IMR-90 (cell line): Measurements from ENCODE around the gene ZMIZ1. TPM values are rescaled to one million over a fixed set of nuclear protein-coding genes. Genes with fewer than 3 reads are reported as not detected.

Experiments
- ATAC-seq: fragments of 200-7000 bp; cut with Tn5 transposase; 2 replicates; pipeline ENCODE4 v1.9.1; 2020; ENCODE audit warnings: low read depth, mild to moderate bottlenecking, moderate library complexity
- BruUV-seq: library from RNA; stranded (reverse); fragments of 400-500 nt; replicated peaks from 2 replicates; lab custom pipeline; 2021; lab: Mats Ljungman, UMichigan
- CTCF ChIA-PET: fragments of 300-600 bp; formaldehyde crosslinking; extraction: SDS; loops from one replicate; lab custom pipeline; 2021; ENCODE audit warnings: antibody characterized with exemption; lab: Yijun Ruan, JAX
- POLR2A ChIA-PET: fragments of 300-600 bp; sonication (Branson Sonifier 250); formaldehyde crosslinking; loops from one replicate; lab custom pipeline; 2022; ENCODE audit warnings: antibody characterized with exemption; ENCODE audit not compliant: unreplicated experiment; lab: Charles Lee
- DNase-seq: peaks from one replicate; pipeline ENCODE4 v3.0.0; 2013
- H2AFZ ChIP-seq: replicated peaks from 2 replicates; pipeline ENCODE3; 2013; ENCODE audit warnings: low read length, mild to moderate bottlenecking; ENCODE audit not compliant: poor library complexity
- H2AK5ac ChIP-seq: 2 replicates; pipeline ENCODE4 v1.6.1; 2013; ENCODE audit warnings: low read depth, low read length, inconsistent platforms
- H2AK9ac ChIP-seq: replicated peaks from 2 replicates; pipeline ENCODE3; 2013; ENCODE audit warnings: mild to moderate bottlenecking, low read depth, low read length, moderate library complexity; ENCODE audit not compliant: poor library complexity
- H2BK120ac ChIP-seq: 2 replicates; pipeline ENCODE4 v1.6.1; 2013; ENCODE audit warnings: low read depth, low read length, inconsistent platforms
- H2BK15ac ChIP-seq: 3 replicates; pipeline ENCODE4 v1.6.1; 2013; ENCODE audit warnings: low read depth, low read length, inconsistent platforms
- H2BK20ac ChIP-seq: 2 replicates; pipeline ENCODE4 v1.6.1; 2013; ENCODE audit warnings: low read depth, mild to moderate bottlenecking, inconsistent platforms, low read length, moderate library complexity
- H2BK5ac ChIP-seq: 2 replicates; pipeline ENCODE4 v1.6.1; 2013; ENCODE audit warnings: mild to moderate bottlenecking, low read depth, low read length, inconsistent platforms; ENCODE audit not compliant: poor library complexity, severe bottlenecking
- H3K14ac ChIP-seq: replicated peaks from 2 replicates; pipeline ENCODE4 v1.6.1; 2013; ENCODE audit warnings: low read depth, low read length, inconsistent platforms
- H3K18ac ChIP-seq: 2 replicates; pipeline ENCODE4 v1.6.1; 2013; ENCODE audit warnings: low read depth, low read length, control low read depth
- H3K23ac ChIP-seq: 2 replicates; pipeline ENCODE4 v1.6.1; 2013; ENCODE audit warnings: low read depth, low read length, inconsistent platforms
- H3K27ac ChIP-seq: 2 replicates; pipeline ENCODE4 v1.5.1; 2013; ENCODE audit warnings: mild to moderate bottlenecking, control low read depth, low read length; ENCODE audit not compliant: insufficient read depth
- H3K27me3 ChIP-seq: 2 replicates; pipeline ENCODE4 v1.6.1; 2013; ENCODE audit warnings: low read length; ENCODE audit not compliant: control insufficient read depth, insufficient read depth
- H3K36me3 ChIP-seq: 2 replicates; pipeline ENCODE4 v1.6.1; 2013; ENCODE audit warnings: low read length, mixed read lengths; ENCODE audit not compliant: control insufficient read depth, insufficient read depth
- H3K4ac ChIP-seq: 2 replicates; pipeline ENCODE4 v1.6.1; 2013; ENCODE audit warnings: low read depth, low read length, inconsistent platforms
- H3K4me1 ChIP-seq: 2 replicates; pipeline ENCODE4 v1.6.1; 2013; ENCODE audit warnings: low read length, mixed read lengths; ENCODE audit not compliant: control insufficient read depth, insufficient read depth
- H3K4me2 ChIP-seq: 2 replicates; pipeline ENCODE4 v1.6.1; 2013; ENCODE audit warnings: low read depth, mild to moderate bottlenecking, control low read depth, low read length, moderate library complexity
- H3K4me3 ChIP-seq: 2 replicates; pipeline ENCODE4 v1.5.1; 2013; ENCODE audit warnings: low read depth, mild to moderate bottlenecking, control low read depth, low read length, moderate library complexity; ENCODE audit not compliant: insufficient read depth
- H3K56ac ChIP-seq: 2 replicates; pipeline ENCODE4 v1.6.1; 2013; ENCODE audit warnings: low read length, inconsistent platforms; ENCODE audit not compliant: insufficient read depth; ENCODE audit errors: extremely low read depth
- H3K79me1 ChIP-seq, 2 experiments: 2 replicates each; pipeline ENCODE4 v1.6.1; 2013; ENCODE audit warnings: low read length in 2 of 2, inconsistent platforms in 1 of 2, low read depth in 1 of 2
- H3K9ac ChIP-seq: 2 replicates; pipeline ENCODE4 v1.6.1; 2013; ENCODE audit warnings: low read depth, low read length, control low read depth
- H3K9me1 ChIP-seq: 2 replicates; pipeline ENCODE4 v1.6.1; 2013; ENCODE audit warnings: low read length, inconsistent platforms; ENCODE audit not compliant: insufficient read depth
- H3K9me3 ChIP-seq: 2 replicates; pipeline ENCODE4 v1.6.1; 2013; ENCODE audit warnings: low read length; ENCODE audit not compliant: control insufficient read depth, insufficient read depth
- H4K20me1 ChIP-seq: 2 replicates; pipeline ENCODE4 v1.6.1; 2013; ENCODE audit warnings: low read length, inconsistent platforms; ENCODE audit not compliant: insufficient read depth
- H4K5ac ChIP-seq: 2 replicates; pipeline ENCODE4 v1.6.1; 2013; ENCODE audit warnings: mild to moderate bottlenecking, low read depth, low read length, control low read depth
- H4K8ac ChIP-seq, 2 experiments: 2 replicates each; pipeline ENCODE4 v1.6.1; 2013; ENCODE audit warnings: low read depth in 2 of 2, low read length in 2 of 2, control low read depth in 1 of 2, inconsistent platforms in 1 of 2
- H4K91ac ChIP-seq: 2 replicates; pipeline ENCODE4 v1.6.1; 2013; ENCODE audit warnings: low read depth, low read length, inconsistent platforms; ENCODE audit not compliant: insufficient read depth
- BHLHE40 ChIP-seq: fragments of 150-350 bp; IDR thresholded peaks from 2 replicates; pipeline ENCODE4 v1.6.1; 2016; ENCODE audit warnings: mild to moderate bottlenecking, low read depth, low read length
- CEBPB ChIP-seq: IDR thresholded peaks from 2 replicates; pipeline ENCODE4 v1.6.1; 2012; ENCODE audit warnings: low read depth, low read length, improper control_type of control experiment
- CHD1 ChIP-seq: IDR thresholded peaks from 2 replicates; pipeline ENCODE4 v1.6.1; 2012; ENCODE audit warnings: low read depth, low read length, improper control_type of control experiment
- CTCF ChIP-seq: conservative IDR thresholded peaks from 2 replicates; pipeline ENCODE4 v1.5.1; 2012; ENCODE audit warnings: mild to moderate bottlenecking, low read depth, low read length, improper control_type of control experiment
- ELK1 ChIP-seq: fragments of 150-350 bp; IDR thresholded peaks from 2 replicates; pipeline ENCODE4 v1.6.1; 2016; ENCODE audit warnings: low read depth, mild to moderate bottlenecking, low read length, moderate library complexity, borderline replicate concordance
- FOS ChIP-seq: fragments of 150-350 bp; IDR thresholded peaks from 2 replicates; pipeline ENCODE4 v1.6.1; 2016; ENCODE audit warnings: low read depth, low read length
- MAFK ChIP-seq: IDR thresholded peaks from 2 replicates; pipeline ENCODE4 v1.6.1; 2012; ENCODE audit warnings: low read depth, low read length, improper control_type of control experiment
- MXI1 ChIP-seq: IDR thresholded peaks from 2 replicates; pipeline ENCODE4 v1.6.1; 2012; ENCODE audit warnings: low read depth, mild to moderate bottlenecking, low read length, moderate library complexity, borderline replicate concordance
- POLR2A ChIP-seq: IDR thresholded peaks from 2 replicates; pipeline ENCODE4 v1.6.1; 2012; ENCODE audit warnings: mild to moderate bottlenecking, low read depth, low read length
- RCOR1 ChIP-seq: IDR thresholded peaks from 2 replicates; pipeline ENCODE4 v1.6.1; 2012; ENCODE audit warnings: mild to moderate bottlenecking, low read length, improper control_type of control experiment; ENCODE audit not compliant: insufficient replicate concordance
- SMC3 ChIP-seq: fragments of 150-350 bp; IDR thresholded peaks from 2 replicates; pipeline ENCODE4 v1.6.1; 2016; ENCODE audit warnings: low read depth, mild to moderate bottlenecking, antibody characterized with exemption, low read length, moderate library complexity
- WGBS, 2 experiments: methylation state at CpG; one replicate each; pipeline versions ENCODE4 v1.1.5 to v1.1.7; 2013; ENCODE audit warnings: missing lambda C conversion rate in 2 of 2; ENCODE audit not compliant: insufficient read length in 1 of 2; ENCODE audit errors: extremely low coverage in 2 of 2; 5-methylcytosine and 5-hydroxymethylcytosine counted together
- dilution Hi-C: fragments of 300-500 bp; cut with HindIII; formaldehyde crosslinking; loops from one replicate; pipeline ENCODE4 v1.14.3; 2018; ENCODE audit warnings: low sequenced_read_pairs; ENCODE audit not compliant: unreplicated experiment
- in situ Hi-C: fragments of 300-500 bp; cut with MboI; formaldehyde crosslinking; loops from 3 replicates; pipeline ENCODE4 v1.14.3; 2019; ENCODE audit warnings: low sequenced_read_pairs, inconsistent platforms, mixed read lengths
- intact Hi-C: fragments of 100-400 bp; cut with micrococcal nuclease; formaldehyde crosslinking; loops from 2 replicates; pipeline ENCODE4 v1.10.0; 2022
- polyA plus RNA-seq, 3 experiments: library from polyadenylated mRNA; depleted of rRNA; stranded (reverse); fragments of >200 nt; gene quantifications; 2 replicates each; pipeline ENCODE4 v1.2.3, GENCODE V29; 2012; ENCODE audit warnings: low replicate concordance in 1 of 3
- total RNA-seq: library from RNA; depleted of rRNA; stranded (reverse); fragments of >200 nt; gene quantifications from 2 replicates; pipeline ENCODE4 v1.2.3, GENCODE V29; 2012
- TF ChIP-seq, protein P1 (sequence below): fragments of 150-350 bp; IDR thresholded peaks from 2 replicates; pipeline ENCODE4 v1.6.1; 2017; ENCODE audit warnings: mild to moderate bottlenecking, antibody characterized with exemption, low read length, low read depth

ZMIZ1 gene
- total and polyA plus RNA-seq, 2 of the 4 experiments (the other 2 are of a cell fraction), result 6.6 to 48.7 TPM

DNA sequence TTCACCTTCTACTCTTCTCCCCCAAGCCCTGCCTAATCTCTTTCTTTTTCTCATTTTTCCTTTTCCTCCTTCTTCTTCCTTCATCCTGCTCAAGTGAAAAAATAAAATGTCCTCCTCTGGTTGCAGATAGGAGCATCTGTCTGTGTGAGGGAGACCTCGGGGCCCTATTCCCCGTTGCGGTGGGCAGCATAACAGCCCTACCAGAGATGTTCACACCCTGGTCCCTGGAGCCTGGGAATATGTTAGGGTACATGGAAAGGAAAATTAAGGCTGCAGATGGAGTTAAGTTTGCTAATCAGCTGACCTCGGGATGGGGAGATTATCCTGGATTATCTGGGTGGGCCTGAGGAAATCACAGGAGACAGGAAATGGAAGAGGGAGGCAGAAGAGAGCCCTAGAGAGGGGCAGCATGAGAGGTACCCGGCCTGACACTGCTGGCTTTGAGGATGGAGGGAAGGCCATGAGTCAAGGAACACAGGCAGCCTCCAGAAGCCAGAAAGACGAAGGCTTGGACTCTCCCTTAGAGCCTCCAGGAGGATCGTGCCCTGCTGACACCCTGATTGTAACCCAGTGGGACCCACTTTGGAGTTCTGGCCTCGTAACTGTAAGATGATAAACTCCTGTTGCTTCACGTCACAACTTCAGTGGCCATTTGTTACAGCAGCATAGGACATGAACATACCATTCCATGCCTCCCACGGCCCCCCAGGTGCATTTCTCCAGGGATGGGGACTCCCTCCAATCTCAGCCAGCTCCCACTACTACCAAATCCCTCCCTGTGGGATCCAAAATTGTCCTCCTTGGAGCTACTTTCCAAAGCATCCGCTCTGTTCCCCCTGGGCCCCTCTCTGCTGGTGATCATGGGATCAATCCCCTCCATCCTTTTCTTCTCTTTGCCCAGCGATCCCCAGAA is 39.0 kb upstream of the ZMIZ1 start (continued):
- TF ChIP-seq MXI1, result no peak

DNA sequence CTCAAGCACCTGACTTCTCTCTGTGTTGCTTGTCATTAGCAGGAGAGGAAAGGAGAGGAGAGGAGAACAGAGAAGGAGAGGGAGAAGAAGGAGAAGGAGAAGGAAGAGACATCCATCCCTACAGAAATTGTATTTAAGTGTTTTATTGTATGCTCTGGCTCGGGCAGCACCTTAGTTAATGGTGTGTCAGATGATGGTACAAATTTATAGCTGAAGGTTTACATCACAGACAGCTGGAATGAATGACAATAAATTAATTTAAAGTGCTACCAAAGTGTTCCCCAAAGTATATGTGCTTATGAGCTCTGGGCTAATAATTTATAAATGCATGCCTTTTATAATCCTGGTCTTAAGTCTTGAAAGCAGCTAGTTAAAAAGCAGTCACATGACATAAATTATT is 38.1 kb upstream of the ZMIZ1 start:
- Histone ChIP-seq H3K4me2 (no peak overlapping the region), H3K4me3 (no peak overlapping the region), H3K4ac (no peak overlapping the region), H2BK15ac (no peak overlapping the region), H3K9ac (no peak overlapping the region), H3K27me3 (peaks cover 49% of the 10 kb centered on the region), H2BK120ac (no peak overlapping the region), H3K9me1 (peaks cover 4% of the 10 kb centered on the region; the same call in 1 of the 2 replicates), H4K8ac (no peak overlapping the region), H3K56ac (no peak overlapping the region), H2BK20ac (no peak overlapping the region), H3K23ac (no peak overlapping the region), H3K18ac (no peak overlapping the region), H4K5ac (no peak overlapping the region), H3K9me3 (no peaks in the 10 kb centered on the region), H3K14ac (no peak overlapping the region), H2AK5ac (no peak overlapping the region), H3K79me1 (no peaks in the 10 kb centered on the region), H3K27ac (no peak overlapping the region), H4K20me1 (no peaks in the 10 kb centered on the region; the same call in 1 of the 2 replicates), H3K4me1 (no peaks in the 10 kb centered on the region), H4K91ac (no peak overlapping the region), H3K36me3 (no peaks in the 10 kb centered on the region), H2BK5ac (no peak overlapping the region), H2AFZ (no peak overlapping the region), H2AK9ac (no peak overlapping the region)
- WGBS, 2 experiments, result no CpG with 5 or more reads among the region's 1 CpG
- intact Hi-C loops, result no loop called here
- ChIA-PET POLR2A (no interaction called here), CTCF (no interaction called here)
- dilution Hi-C loops, result no loop called here
- in situ Hi-C loops, result no loop called here
- no TSS peak for BruUV-seq
- ATAC-seq, result no peak
- DNase-seq, result no peak
- no peak for TF ChIP-seq MXI1
- TF ChIP-seq POLR2A, result no peak
- TF ChIP-seq FOS, result no peak
- TF ChIP-seq CEBPB, result no peak
- TF ChIP-seq MAFK, result no peak
- TF ChIP-seq CTCF, result no peak
- TF ChIP-seq, protein P1, sequence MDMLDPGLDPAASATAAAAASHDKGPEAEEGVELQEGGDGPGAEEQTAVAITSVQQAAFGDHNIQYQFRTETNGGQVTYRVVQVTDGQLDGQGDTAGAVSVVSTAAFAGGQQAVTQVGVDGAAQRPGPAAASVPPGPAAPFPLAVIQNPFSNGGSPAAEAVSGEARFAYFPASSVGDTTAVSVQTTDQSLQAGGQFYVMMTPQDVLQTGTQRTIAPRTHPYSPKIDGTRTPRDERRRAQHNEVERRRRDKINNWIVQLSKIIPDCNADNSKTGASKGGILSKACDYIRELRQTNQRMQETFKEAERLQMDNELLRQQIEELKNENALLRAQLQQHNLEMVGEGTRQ, result no peak
- TF ChIP-seq SMC3, result no peak
- no peak for TF ChIP-seq CHD1
- TF ChIP-seq RCOR1, result no peak
- no peak for TF ChIP-seq BHLHE40
- TF ChIP-seq ELK1, result no peak
